ENCODE data around the gene HK1.

DNA sequence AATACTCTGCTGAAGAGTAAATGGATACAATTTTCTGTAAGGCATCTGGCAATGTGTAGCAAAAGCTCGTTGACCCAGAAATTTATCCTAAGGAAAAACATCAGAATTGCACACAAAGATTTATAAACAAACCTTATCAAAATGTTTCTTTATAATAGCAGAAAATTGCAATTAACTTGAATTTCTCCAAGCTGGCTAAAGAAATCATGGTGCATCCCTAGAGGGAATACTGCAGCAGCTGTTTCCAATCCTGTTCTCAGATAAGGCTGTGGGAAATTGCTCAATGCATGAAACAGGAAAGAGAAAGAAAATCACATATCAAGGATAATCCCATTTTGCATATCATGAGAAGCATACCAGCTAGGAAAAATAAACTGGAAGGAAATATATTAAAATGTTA lies 119.7 kb downstream of the HK1 start:
- TF ChIP-seq, protein P1, sequence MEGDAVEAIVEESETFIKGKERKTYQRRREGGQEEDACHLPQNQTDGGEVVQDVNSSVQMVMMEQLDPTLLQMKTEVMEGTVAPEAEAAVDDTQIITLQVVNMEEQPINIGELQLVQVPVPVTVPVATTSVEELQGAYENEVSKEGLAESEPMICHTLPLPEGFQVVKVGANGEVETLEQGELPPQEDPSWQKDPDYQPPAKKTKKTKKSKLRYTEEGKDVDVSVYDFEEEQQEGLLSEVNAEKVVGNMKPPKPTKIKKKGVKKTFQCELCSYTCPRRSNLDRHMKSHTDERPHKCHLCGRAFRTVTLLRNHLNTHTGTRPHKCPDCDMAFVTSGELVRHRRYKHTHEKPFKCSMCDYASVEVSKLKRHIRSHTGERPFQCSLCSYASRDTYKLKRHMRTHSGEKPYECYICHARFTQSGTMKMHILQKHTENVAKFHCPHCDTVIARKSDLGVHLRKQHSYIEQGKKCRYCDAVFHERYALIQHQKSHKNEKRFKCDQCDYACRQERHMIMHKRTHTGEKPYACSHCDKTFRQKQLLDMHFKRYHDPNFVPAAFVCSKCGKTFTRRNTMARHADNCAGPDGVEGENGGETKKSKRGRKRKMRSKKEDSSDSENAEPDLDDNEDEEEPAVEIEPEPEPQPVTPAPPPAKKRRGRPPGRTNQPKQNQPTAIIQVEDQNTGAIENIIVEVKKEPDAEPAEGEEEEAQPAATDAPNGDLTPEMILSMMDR (tag by site-specific recombination; IDR thresholded peaks at IDR 0.05), result no peak
- TF ChIP-seq SETDB1 (IDR thresholded peaks at IDR 0.05; ENCODE audit: insufficient read length, low read length) (no peak), KLF16 (tag by site-specific recombination; IDR thresholded peaks at IDR 0.05) (no peak), ZBTB7A (tag by site-specific recombination; IDR thresholded peaks at IDR 0.05; ENCODE audit: low read depth) (no peak)
- TF ChIP-seq, protein P2, sequence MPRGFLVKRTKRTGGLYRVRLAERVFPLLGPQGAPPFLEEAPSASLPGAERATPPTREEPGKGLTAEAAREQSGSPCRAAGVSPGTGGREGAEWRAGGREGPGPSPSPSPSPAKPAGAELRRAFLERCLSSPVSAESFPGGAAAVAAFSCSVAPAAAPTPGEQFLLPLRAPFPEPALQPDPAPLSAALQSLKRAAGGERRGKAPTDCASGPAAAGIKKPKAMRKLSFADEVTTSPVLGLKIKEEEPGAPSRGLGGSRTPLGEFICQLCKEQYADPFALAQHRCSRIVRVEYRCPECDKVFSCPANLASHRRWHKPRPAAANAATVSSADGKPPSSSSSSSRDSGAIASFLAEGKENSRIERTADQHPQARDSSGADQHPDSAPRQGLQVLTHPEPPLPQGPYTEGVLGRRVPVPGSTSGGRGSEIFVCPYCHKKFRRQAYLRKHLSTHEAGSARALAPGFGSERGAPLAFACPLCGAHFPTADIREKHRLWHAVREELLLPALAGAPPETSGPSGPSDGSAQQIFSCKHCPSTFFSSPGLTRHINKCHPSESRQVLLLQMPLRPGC (tag by site-specific recombination; IDR thresholded peaks at IDR 0.05), result no peak
- TF ChIP-seq, protein P3, sequence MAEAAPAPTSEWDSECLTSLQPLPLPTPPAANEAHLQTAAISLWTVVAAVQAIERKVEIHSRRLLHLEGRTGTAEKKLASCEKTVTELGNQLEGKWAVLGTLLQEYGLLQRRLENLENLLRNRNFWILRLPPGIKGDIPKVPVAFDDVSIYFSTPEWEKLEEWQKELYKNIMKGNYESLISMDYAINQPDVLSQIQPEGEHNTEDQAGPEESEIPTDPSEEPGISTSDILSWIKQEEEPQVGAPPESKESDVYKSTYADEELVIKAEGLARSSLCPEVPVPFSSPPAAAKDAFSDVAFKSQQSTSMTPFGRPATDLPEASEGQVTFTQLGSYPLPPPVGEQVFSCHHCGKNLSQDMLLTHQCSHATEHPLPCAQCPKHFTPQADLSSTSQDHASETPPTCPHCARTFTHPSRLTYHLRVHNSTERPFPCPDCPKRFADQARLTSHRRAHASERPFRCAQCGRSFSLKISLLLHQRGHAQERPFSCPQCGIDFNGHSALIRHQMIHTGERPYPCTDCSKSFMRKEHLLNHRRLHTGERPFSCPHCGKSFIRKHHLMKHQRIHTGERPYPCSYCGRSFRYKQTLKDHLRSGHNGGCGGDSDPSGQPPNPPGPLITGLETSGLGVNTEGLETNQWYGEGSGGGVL (tag by site-specific recombination; IDR thresholded peaks at IDR 0.05), result no peak
- TF ChIP-seq, protein P4, sequence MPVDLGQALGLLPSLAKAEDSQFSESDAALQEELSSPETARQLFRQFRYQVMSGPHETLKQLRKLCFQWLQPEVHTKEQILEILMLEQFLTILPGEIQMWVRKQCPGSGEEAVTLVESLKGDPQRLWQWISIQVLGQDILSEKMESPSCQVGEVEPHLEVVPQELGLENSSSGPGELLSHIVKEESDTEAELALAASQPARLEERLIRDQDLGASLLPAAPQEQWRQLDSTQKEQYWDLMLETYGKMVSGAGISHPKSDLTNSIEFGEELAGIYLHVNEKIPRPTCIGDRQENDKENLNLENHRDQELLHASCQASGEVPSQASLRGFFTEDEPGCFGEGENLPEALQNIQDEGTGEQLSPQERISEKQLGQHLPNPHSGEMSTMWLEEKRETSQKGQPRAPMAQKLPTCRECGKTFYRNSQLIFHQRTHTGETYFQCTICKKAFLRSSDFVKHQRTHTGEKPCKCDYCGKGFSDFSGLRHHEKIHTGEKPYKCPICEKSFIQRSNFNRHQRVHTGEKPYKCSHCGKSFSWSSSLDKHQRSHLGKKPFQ (tag by site-specific recombination; IDR thresholded peaks at IDR 0.05), result no peak

Data from HEK293 (cell line).